ENCODE results near the gene STK25. TPM values are rescaled to one million over a fixed set of nuclear protein-coding genes. Genes with fewer than 3 reads are reported as not detected.

Gene STK25
- 100 to 1,000 TPM; 143 to 234 (median 186) TPM for polyA plus RNA-seq (ENCODE audit: insufficient read length in 4 of 4)

DNA sequence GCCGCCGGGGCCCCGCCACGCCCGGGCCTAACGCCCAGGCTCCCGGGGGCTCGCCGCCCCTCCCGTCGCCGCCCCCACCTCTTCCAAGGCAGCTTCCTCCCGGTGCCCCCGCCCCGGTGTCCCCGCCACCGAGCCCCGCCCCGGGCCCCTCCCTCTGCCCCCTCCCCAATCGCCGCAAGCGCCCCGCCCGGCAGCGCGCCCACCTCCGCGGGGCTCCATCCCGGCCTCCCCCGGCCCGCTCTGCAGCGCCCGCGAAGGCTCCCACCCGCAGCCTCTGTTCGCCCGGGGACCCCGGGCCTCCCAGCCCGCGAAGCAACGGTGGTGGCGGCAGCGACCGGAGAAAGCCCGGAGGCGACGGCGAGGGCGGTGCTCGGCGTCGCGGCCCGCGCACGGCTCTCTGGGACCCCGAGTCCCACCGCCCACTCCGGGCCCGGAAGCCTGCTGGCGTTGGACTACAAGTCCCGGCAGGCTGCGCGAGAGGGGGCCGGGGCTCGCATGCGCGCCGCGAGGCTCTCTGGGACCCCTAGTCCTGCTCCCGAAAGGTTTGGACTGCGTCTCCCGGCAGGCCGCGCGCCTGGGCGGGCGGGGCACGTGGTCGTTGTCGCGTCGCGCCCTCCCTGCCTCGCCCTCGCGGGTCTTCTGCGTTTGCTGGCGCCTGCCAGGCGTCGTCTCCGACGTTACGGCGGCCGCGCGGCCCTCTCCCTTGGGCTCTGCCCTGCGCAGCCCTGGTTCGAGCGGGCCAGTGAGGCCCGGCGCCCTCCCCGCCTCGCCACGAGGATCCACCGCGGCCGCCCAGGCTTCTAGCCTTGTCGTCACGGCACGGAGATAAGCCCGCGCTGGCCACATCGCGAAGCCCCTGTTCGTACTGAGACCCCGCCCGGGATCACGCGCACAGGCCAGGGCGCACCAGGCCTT lies at the start of gene STK25:
Gene STK25 (minus strand): TSS at position 345 of the 915 bp plus-strand sequence. CDS start 549 bp downstream, outside the sequence.
- DNase-seq (ENCODE audit: low read depth in 4 of 4, low spot score in 3 of 4): peak; percentile 92 to 96 (median 94)

DNA sequence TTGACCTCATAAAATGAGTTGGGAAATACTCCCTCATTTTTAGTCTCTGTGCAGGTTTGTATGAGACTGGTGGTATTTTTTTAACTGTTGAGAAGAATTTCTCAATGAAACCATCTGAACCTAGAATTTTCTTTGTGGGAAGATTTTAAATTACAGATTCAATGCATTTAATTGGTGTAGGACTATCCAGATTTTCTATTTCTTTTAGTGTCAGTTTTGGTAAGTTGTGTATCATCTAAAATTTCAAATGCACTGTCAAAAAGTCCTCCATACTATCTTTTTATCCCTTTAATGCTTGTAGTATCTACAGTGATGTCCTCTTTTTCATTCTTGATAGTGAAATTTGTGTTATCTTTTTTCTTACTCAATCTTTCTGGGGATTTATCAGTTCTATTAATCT lies 48.4 kb upstream of the STK25 start:
- no peak for DNase-seq (ENCODE audit: low read depth in 4 of 4, low spot score in 3 of 4)

DNA sequence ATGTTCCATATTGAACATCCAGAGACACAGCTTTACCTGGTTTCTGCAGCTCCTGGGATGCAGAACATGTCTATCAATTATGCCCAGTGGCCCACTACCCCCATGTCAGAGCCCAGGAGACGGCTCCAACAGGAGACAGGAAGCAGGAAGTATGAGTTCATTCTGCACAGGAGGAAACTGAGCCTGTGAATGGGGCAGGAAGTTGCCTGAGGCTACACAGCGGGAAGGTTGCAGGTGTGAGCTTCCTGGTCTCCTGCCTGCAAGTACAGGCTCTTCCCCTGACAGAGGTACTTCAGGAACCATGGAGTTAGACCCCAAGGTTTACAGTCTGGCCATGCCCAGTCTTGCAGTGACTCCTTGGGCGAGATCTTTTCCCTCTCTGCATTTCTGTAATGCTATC lies 47.3 kb upstream of the STK25 start:
- DNase-seq (ENCODE audit: low read depth in 4 of 4, low spot score in 3 of 4): no peak

DNA sequence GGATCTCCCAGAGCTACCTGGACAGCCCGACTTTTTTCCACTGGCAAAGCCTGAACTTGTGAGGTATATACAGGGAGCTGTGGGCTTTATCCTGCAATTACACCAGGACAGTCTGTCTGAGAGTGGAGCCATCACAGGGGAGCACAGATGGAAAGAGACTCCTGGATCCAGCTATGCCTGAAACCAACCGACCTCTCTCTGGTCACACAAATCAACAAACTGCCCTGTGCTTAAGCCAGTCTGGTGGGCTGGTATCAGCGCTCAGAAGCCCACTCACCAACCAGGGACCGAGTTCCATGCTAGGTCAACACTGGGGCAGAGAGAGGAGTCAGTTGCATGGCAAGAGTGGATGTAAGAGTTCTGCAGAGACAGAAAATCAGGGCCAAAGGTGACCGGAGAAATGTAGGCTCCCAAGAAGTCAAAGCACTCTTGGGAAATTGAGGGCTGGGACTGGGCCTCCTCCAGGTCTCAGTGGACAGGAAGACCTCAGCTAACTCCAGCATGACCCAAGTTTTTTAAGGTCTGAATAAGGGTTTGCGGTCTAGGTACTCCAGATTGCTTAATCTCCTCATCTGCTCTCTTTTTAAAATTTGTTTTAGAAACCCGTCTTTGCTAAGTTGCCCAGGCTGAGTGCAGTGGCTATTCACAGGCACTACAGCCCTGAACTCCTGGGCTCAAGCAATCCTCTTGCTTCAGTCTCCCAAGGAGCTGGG lies 46.4 kb upstream of the STK25 start:
- no peak for DNase-seq (ENCODE audit: low read depth in 4 of 4, low spot score in 3 of 4)

DNA sequence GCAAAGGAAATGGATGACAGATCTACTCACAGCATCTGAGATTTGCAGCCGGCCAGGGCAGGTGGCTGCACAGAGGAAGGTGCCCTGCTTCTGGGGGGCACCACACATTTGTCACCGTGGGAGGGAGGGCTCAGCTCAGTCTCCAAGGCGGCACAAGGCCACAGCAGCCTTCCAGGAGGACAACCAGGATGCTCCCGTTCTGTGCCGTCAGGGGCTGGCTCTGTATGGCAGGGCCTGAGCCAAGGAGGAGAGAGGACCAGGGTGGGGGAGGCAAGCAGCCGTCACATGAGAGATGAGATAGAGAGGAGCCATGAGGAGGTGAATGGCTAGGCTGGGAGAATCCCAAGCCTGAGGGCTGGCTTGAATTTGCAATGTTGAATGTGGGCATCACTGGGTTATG lies 45.6 kb upstream of the STK25 start:
- DNase-seq (ENCODE audit: low read depth in 4 of 4, low spot score in 3 of 4): no peak

DNA sequence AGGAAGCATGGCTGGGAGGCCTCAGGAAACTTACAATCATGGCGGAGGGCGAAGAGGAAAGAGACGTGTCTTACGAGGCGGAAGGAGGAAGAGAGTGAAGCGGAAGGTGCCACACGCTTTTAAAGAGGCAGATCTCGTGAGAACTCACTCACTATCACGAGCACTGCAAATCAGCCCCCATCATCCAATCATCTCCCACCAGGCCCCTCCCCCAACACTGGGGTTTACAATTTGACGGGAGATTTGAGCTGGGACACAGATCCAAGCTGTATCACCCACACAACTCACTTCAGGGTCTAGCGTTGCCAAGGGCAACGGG lies 45.1 kb upstream of the STK25 start:
- DNase-seq (ENCODE audit: low read depth in 4 of 4, low spot score in 3 of 4): no peak

DNA sequence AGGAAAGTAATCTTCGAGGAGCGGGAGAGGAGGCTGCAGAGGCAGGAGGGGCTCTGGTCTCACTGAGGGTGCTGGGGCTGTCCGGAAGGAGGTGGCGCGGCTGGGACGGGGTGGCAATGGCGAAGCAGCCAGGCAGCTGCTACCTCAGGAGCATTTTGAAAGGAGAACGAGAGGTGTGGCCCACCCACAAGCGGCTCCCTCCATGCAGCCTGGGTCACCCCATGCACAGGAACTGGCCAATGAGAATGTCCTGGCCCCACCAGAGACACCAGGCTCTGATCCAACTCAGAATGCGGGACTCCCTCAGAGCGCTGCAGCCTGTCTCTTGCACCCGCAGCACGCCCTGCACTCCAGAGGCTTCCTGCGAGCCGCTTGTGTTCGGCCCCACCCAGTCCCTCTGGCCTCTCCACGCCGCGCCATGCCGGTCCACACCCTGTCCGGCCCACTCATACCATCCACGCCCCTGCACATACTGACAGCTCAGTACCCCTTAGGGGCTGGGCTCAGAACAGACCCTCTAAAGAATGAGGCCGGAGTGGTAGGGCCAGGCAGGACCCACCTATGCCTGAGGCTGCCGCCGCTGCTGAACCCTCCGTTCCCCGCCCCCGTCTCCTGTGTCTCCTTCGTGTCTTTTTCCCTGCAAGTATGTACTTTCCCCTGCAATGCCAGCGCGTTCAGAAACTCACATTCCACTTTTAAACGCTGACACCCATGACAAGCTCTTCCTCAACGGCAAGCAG lies 43.8 kb upstream of the STK25 start:
- DNase-seq (ENCODE audit: low read depth in 4 of 4, low spot score in 3 of 4): no peak

DNA sequence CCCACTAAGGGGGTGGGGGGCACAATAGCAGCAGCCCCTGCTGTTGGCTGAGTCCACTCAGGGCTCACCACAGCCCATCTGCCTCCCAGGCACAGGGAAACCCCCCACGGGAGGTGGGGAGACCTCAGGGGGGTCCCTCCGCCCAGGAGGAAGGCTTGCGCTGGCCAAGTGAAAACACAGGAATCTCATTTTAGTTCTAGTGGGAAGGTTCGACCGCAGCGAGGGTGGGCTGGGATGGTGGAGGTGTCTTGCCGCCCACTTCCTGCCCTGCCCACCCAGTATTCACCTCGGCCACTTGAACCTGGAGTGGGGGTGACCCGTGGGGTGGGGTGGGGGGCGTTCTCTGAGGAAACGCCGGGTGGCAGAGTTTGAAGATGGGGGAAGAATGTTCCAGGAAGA lies 43.2 kb upstream of the STK25 start:
- DNase-seq (ENCODE audit: low read depth in 4 of 4, low spot score in 3 of 4): no peak

DNA sequence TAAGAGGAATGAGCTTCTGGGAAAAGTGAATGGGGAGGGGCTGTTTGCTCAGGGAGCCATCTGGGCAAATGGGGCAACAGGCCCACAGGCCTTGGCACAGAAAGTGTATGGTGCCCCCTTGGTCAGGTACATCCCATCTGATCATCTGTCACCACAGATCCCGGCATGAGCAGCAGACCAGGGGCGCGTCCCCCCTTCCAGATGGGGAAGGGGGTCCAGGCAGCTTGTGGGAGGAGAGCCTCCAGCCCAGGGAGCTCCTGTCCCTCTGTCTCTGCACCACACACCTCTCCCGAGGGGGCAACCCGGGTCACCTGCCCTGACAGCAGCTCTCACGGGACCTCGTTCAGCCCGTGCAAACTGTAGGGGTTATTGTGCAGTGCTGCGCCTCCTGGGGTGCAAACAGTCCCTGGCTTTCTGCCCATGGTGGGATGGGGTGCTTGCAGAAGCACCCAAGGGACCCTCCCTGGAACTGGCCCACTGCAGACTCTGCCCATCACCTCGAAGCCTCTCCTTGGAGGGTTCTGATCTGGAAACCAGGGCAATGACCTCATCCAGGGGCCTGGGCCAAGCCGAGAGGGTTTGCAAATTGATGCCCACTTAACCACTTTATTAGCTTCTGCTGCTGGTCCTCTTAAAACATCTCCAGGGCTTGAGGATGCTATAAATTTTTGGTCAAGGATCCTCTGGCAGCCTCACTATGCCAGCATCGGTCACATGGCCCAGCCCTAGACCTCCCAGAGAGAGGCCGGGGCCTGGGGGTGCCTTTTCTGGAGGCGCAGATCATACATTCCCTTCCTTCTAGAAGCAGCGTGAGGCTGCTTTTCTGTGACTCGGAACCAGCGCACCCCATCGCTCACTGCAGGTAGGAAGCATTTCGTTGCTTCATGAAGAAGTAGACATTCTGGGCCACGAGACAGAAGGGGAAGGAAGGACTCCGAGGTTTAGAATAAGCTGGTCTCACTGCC lies 42.5 kb upstream of the STK25 start:
- no peak for DNase-seq (ENCODE audit: low read depth in 4 of 4, low spot score in 3 of 4)

DNA sequence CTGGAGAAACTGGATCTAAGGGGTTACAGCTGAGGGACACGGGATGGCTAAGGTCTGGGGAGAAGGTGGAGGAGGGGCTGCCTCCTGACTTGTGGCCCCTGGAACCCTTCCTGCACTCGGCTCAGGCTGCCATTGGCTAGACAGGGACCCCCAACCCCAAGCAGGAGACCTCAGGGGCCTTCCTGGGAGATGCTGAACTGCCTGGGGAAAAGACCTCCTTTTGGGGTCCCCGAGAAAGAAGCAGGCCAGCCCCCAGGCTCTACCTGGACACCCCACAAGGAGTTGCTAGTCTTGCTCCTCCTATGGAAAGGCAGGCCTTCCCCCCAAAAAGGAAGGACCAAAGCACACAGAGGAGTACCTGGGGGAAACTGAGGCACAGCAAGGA lies 40.1 kb upstream of the STK25 start:
- DNase-seq (ENCODE audit: low read depth in 4 of 4, low spot score in 3 of 4): no peak

DNA sequence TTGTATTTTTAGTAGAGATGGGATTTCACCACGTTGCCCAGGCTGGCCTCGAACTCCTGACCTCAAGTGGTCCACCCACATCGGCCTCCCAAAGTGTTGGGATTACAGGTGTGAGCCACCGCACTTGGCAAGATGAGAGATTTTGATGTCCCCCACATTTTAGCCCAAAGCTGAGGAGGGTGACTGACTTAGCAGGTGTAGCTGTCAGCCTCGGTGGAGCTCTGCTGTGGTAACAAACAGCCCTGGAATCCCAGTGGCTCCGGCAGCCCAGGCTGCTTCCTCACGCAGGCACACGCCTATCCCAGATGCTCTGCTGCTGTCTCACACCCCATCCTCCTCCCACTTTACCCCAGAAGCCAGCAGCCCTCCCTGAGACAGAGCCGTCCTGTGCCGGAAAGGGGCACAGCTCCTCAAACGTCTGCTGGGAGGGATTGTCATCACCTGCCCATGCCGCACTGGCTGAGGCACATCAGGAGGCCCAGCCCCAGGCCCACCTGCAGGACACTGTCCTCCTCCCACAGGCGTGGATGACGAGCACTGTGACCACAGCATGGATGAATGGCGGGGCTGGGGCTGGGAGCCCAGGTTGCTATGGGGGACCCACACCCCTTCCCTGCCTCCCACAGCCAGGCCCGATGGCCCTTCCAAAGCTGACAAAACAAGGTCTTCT lies 39.5 kb upstream of the STK25 start:
- no peak for DNase-seq (ENCODE audit: low read depth in 4 of 4, low spot score in 3 of 4)

DNA sequence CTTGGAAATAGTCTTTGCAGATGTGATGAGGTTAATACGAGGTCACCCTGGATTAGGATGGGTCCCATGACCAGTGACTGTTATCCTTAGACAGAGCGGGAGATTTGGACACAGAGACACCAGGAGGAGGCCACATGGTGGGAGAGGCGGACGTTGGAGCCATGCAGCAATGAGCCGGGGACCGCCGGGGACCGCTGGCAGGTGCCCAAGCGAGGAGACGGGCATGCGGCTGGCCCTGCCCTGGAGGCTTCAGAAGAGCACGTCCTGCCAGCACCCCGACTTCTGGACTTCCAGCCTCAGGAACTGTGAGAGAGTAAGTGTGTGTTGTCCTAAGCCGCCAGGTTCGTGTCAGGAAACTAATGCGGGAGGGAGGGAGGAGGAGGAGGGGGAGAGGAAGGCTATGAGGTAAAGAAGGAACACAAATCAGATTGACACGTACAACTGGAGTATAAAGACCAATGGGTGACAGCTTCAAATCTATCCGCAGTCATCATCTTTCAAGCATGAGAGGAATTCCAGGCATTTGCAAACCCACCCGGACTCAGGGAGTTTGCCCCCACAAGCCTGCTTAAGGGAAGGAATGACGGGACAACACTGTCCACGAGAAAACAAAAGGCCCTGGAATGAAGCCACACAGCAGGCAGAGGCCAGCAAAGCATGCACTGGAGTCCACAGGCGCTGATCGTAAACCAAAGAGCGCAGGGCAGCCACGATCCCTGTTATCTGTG lies 38.6 kb upstream of the STK25 start:
- DNase-seq (ENCODE audit: low read depth in 4 of 4, low spot score in 3 of 4): no peak

DNA sequence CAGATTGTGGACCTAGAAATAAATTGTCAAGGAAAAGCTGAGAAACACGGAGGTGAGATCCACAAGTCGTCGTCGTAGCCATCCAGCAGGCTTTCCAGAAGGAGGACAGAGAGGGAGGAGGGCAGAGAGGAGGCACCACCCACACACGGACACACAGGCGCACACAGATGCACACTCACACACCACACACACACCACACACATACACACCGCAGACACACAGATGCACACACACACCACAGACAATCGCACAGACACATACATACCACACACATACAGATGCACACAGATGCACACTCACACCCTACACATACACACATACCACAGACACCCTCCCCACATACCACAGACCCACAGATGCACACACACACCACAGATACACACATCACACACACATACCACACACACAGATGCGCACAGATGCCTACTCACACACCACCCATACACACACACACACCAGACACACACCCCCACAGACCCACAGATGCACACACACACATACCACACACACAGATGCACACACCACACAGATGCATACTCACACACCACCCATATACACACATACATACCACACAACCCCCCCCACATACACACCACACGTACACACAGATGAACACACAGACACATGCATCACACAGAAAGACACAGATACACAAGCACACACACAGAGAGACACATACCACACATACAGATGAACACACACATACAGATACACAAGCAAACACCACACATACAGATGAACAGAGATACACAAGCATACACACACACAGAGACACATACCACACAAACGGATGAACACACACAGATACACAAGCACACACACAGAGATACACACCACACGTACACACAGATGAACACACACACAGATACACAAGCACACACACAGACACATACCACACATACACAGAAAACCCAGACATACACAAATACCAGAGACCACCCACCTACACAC lies 37.4 kb upstream of the STK25 start:
- no peak for DNase-seq (ENCODE audit: low read depth in 4 of 4, low spot score in 3 of 4)

DNA sequence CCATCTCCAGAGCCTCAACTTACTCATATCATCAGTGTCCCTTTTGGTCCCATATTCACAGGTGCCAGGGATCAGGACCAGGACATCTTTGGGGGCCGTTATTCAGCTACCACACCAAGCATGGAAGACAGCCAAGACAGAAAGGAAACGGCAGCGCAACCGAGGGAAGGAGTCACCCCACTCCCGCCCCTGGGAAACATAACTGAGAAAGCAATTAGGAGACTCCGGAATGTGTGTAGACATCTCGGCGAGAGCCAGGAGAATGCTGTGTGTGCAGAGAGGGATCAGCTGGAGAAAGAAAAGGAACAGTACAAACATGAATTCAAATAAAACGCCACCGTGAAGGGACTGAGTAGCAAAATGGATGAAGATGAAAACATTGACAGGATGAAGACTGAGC lies 36.7 kb upstream of the STK25 start:
- no peak for DNase-seq (ENCODE audit: low read depth in 4 of 4, low spot score in 3 of 4)

DNA sequence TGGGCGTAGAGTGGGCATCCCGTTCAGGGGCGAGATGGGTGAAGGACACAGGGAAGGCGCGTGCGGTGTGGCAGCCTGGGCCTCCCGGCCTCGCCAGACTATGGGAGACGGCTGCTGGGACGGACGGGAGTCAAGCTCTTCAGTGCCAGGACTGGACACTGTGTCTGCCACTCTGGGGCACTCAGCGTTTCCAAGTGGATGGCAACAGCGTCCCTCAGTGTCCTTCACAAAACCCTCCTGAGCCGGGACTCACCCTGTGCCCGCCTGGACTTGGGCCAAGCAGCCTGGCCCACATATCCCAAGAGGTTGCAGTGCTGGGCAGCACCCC lies 33.9 kb upstream of the STK25 start:
- no peak for DNase-seq (ENCODE audit: low read depth in 4 of 4, low spot score in 3 of 4)

DNA sequence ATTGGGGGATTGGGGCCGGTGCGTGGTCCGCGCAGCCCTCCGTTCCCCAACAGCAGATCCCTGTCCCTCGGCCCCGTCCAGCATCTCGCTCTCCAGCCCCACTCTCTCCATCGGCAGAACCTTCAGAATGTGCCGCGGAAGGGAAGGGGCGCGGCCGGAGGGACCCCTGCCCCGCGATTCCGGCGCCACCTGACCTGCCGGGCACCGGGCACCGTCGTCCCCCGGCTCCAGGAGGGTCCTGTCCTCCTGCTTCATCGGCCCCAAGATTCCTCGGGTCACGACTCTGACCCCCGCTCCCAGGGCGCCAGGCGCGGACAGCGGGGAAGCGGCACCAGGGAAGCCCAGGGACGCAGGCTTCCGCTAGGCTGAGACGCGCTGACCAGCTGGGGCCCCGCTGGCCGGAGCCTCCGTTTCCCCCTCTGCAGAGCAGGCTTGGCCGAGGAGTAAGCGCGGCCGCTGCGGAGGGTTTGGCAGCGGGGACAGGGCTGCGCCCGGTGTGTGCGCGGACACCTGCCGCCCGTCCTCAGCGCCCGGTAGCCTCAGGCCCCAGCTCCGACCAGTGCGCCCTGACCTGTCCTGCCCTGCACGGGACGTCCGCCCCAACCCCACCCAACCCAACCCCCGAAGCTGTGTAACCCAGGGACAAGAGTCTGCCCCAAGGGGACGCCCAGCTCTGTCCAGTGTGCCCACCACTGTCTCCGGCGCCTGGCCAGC lies 33.3 kb upstream of the STK25 start:
- no peak for DNase-seq (ENCODE audit: low read depth in 4 of 4, low spot score in 3 of 4)

DNA sequence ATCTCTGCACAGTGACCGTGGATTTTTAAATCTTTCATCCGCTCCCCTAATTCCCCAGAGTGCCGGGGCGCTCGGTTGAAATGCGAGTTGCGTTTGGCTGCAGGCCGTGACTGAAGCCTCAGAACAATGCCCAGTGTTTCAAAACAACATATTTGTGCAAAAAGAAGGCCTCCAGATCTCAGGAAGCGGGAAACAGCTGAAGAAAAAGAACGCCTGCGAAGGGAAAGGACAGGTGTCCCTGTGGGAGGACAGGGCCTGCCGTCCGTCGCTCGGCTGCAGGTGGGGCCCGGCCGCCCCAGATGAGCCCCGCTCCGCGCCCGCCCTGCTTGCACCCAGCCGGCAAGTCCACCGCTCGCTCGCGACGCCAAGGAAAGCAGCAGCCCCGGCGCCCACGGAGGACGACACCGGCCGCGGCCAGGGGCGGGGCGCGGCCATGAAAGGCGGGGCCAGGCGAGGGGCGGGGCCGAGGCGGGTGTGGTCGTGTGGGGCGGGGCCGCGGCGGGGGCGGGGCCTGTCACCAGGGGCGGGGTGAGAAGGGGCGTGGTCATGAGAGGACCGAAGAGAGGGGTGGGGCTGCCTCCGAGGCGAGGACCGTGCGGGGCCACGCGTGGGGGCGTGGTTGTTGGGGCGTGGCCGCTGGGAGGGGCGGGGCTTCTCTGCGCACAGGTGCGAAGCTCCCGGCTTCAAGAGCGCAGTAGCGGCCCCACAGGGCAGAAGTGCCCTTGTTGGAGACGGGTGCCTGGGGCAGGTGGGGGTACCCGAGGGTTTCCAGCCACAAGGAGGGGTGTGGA lies 32.6 kb upstream of the STK25 start:
- no peak for DNase-seq (ENCODE audit: low read depth in 4 of 4, low spot score in 3 of 4)
